SK-N-MC (cell line): Measurements from ENCODE around the gene COPS7A.

Experiments used
- DNase-seq: peaks from one replicate; pipeline ENCODE4 v3.0.0-alpha.2; 2011; ENCODE audit warnings: low read depth, low spot score
- H3K27ac ChIP-seq: fragments of 200-600 bp; sonication (generic); 2 replicates; pipeline ENCODE4 v1.5.1; 2016; ENCODE audit warnings: mixed run types
- H3K36me3 ChIP-seq: fragments of 200-600 bp; sonication (generic); 2 replicates; pipeline ENCODE4 v1.6.1; 2017; ENCODE audit warnings: antibody characterized with exemption, low read length, mixed read lengths; ENCODE audit not compliant: insufficient read depth
- H3K4me3 ChIP-seq: fragments of 200-600 bp; sonication (generic); 2 replicates; pipeline ENCODE4 v1.5.1; 2016
- H3K9ac ChIP-seq: fragments of 200-600 bp; sonication (generic); 2 replicates; pipeline ENCODE4 v1.8.0; 2017; ENCODE audit warnings: mixed run types, mixed read lengths; ENCODE audit not compliant: insufficient read length
- H3K9me3 ChIP-seq: fragments of 200-600 bp; sonication (generic); 2 replicates; pipeline ENCODE4 v1.6.1; 2017; ENCODE audit warnings: low read depth, mild to moderate bottlenecking, antibody characterized with exemption, low read length, moderate library complexity, mixed read lengths
- EZH2 ChIP-seq: fragments of 200-600 bp; sonication (generic); IDR thresholded peaks from one replicate; pipeline ENCODE4 v1.6.1; 2017; ENCODE audit warnings: antibody characterized with exemption
- FOXP2 ChIP-seq: optimal IDR thresholded peaks from 2 replicates; pipeline ENCODE3; 2011; ENCODE audit warnings: mild to moderate bottlenecking, moderate library complexity; ENCODE audit not compliant: insufficient read depth; ENCODE audit errors: extremely low read length, control extremely low read depth
- POLR2AphosphoS5 ChIP-seq: IDR thresholded peaks from 2 replicates; pipeline ENCODE4 v1.6.1; 2012; ENCODE audit warnings: mild to moderate bottlenecking, low read depth, low read length, borderline replicate concordance

Gene COPS7A

DNA sequence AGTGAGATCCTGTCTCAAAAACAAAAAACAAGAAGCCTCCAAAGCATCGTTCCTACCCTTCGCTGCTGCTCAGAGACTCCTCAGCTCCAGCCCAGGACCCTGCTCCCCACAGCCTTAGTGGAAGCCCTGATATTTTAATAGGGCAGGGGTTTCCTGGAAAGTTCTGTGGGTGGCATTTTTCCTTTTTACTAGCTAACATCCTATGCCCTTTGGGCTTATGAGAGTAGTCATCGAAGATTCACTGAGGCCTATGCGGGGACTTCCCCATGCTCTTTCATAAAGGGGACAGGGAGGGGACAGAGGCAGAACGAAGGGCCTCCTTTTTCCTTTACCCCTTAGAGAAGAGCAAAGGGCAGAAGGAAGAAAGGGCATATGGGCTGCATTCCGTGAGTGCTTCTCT is 56.7 kb downstream of the COPS7A start:
- TF ChIP-seq EZH2: no peak
- TF ChIP-seq POLR2AphosphoS5: no peak
- no peak for TF ChIP-seq FOXP2
- Histone ChIP-seq H3K9ac (no peak overlapping the region), H3K36me3 (no peaks in the 10 kb centered on the region), H3K9me3 (no peaks in the 10 kb centered on the region), H3K27ac (no peak overlapping the region), H3K4me3 (no peak overlapping the region)
- no peak for DNase-seq
